Measurements from ENCODE around the gene PHF1. TPM values are rescaled to one million over a fixed set of nuclear protein-coding genes. Genes with fewer than 3 reads are reported as not detected.
"Not testable (repeated sequence)": the region's sequence is repeated elsewhere in the genome, so short reads cannot be mapped to it uniquely, and the experiment has no call there.

PHF1 gene
- total RNA-seq (2014; rRNA removed), result 39.3 and 49.7 TPM in 2 replicates
- 35.3 TPM for polyA plus RNA-seq (2012)

- DNase-seq (ENCODE audit: low read depth), result peak; percentile 77
Measured at GRCh38 chr6:33410711-33411631, at the start of gene PHF1. TSS of gene PHF1 (plus strand) at chr6:33411014. CDS start at chr6:33412264, 1,250 bp downstream.

- DNase-seq (ENCODE audit: low read depth), result not testable (repeated sequence)
Measured at GRCh38 chr6:33363486-33363885, 47.3 kb upstream of the PHF1 start.

- peak; percentile 63 for DNase-seq (ENCODE audit: low read depth)
Measured at GRCh38 chr6:33364475-33365205, 46.2 kb upstream of the PHF1 start.

GRCh38 chr6:33365206-33365971 lies 45.4 kb upstream of the PHF1 start:
- DNase-seq (ENCODE audit: low read depth), result not testable (repeated sequence)

- DNase-seq (ENCODE audit: low read depth), result no peak
Measured at GRCh38 chr6:33367009-33367714, 43.7 kb upstream of the PHF1 start.

GRCh38 chr6:33367715-33368025 lies 43.1 kb upstream of the PHF1 start:
- DNase-seq (ENCODE audit: low read depth), result not testable (repeated sequence)

GRCh38 chr6:33371901-33372300 lies 38.9 kb upstream of the PHF1 start:
- not testable (repeated sequence) for DNase-seq (ENCODE audit: low read depth)

- DNase-seq (ENCODE audit: low read depth), result no peak
Measured at GRCh38 chr6:33372526-33373123, 38.2 kb upstream of the PHF1 start.

- DNase-seq (ENCODE audit: low read depth), result no peak
Measured at GRCh38 chr6:33373960-33374910, 36.6 kb upstream of the PHF1 start.

GRCh38 chr6:33375143-33375671 lies 35.6 kb upstream of the PHF1 start:
- DNase-seq (ENCODE audit: low read depth), result peak; percentile 78

GRCh38 chr6:33377171-33377570 lies 33.6 kb upstream of the PHF1 start:
- no peak for DNase-seq (ENCODE audit: low read depth)

- not testable (repeated sequence) for DNase-seq (ENCODE audit: low read depth)
Measured at GRCh38 chr6:33379184-33379583, 31.6 kb upstream of the PHF1 start.

GRCh38 chr6:33380272-33380981 lies 30.4 kb upstream of the PHF1 start:
- no peak for DNase-seq (ENCODE audit: low read depth)

GRCh38 chr6:33383427-33384185 lies 27.2 kb upstream of the PHF1 start:
- no peak for DNase-seq (ENCODE audit: low read depth)

GRCh38 chr6:33384581-33385020 lies 26.2 kb upstream of the PHF1 start:
- DNase-seq (ENCODE audit: low read depth), result peak; percentile 70

- DNase-seq (ENCODE audit: low read depth), result no peak
Measured at GRCh38 chr6:33390173-33390572, 20.6 kb upstream of the PHF1 start.

- DNase-seq (ENCODE audit: low read depth), result no peak
Measured at GRCh38 chr6:33390767-33391277, 20.0 kb upstream of the PHF1 start.

Measured in LHCN-M2 (cell line).